SW480 (cell line): Measurements from ENCODE around the gene TCERG1L.

Experiments used
- DNase-seq: peaks from one replicate; pipeline ENCODE4 v3.0.0-alpha.2; 2016; ENCODE audit warnings: low spot score

Gene TCERG1L

GRCh38 chr10:131315344-131315743 is 3.8 kb upstream of the TCERG1L start:
- no peak for DNase-seq

DNA sequence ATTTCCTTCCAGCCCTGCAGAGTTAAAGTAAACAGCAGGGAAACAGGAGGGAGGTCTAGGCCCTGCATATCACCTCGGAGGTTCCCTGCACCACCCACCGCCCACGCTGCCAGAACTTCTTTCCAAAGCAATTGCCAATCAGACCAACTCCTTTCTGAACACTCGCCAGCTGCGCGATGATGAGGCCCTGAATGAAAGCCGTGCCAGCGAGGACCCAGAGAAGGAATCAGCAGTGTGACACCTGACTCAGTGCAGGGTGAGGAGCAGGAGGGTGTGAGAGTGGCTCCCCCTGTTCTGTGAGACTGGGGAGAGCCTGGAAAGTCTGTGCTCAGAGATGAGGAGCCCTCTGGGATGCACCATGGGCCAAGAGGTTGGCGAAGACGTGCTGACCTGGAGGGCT is 3.3 kb upstream of the TCERG1L start:
- no peak for DNase-seq

DNA sequence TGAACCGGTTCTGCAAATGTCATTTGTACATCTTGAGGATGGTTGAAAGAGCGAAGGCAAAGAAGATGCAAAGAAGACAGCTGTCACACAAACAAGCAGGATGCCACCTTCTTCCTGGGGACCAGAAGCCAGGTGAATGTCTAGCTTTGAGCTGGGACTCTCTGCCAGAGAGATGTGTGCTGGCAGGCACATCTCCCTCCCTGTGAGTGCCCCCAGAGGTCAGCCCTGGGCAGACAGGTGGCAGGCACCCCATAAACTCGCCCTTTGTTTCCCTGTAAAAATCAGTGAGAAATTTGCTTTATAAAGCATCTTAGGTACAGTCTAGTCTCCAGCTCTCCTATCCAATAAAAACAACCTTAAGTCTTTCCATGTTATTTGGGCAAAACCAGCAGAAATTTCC is 2.6 kb upstream of the TCERG1L start:
- DNase-seq: no peak

DNA sequence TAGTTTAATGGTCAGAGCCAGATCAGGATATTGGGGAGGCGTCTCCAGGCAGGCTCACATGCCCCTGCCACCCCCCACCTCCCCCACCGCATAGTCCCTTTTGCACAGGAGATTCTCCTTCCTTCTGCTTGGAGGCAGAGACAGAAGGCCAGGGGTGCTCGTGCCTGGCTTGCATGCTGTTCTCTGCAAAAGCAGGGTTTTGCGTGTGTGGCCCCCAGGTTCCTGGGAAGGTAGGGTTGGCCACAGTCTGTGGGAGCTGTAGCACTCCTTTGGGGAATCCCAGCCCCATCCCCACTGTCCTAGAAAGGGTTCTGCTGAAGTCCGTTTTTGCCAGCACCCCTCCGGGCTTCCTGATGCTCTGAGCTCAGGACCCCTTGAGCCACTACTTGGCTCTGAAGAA is 1.9 kb upstream of the TCERG1L start:
- no peak for DNase-seq

DNA sequence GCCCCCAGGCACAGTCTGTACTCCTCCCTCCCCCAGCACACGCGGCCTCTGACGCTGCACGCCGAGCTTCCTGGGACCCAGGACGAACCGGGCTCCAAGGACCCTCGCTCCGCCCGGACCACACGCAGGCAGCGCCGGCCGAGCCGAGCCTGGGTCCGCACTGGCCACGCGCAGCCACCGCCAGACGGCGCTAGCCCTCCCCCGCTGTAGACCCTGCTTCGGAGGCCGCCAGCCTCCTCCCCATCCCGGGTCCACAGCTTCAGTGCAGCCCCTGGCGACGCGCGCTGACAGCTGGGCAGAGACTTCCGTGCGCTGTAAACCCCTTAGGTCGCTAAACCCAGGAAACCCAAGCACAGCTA is 936 bp upstream of the TCERG1L start:
- DNase-seq: no peak

DNA sequence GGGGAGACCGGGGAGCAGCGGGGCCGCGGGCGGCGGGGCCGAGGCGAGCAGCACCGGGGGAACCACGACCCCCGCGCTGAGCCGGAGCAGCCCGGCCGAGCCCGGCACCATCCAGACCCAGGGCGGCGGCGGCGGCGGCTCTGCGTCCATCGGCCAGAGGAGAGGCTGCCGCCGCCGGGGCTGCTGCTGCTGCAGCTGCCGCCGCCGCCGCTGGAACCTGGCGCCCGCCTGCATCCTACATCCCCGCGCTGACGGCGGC is 190 bp downstream of the TCERG1L start:
- DNase-seq: no peak

- no peak for DNase-seq
Measured at GRCh38 chr10:131310551-131311401, 745 bp downstream of the TCERG1L start.

DNA sequence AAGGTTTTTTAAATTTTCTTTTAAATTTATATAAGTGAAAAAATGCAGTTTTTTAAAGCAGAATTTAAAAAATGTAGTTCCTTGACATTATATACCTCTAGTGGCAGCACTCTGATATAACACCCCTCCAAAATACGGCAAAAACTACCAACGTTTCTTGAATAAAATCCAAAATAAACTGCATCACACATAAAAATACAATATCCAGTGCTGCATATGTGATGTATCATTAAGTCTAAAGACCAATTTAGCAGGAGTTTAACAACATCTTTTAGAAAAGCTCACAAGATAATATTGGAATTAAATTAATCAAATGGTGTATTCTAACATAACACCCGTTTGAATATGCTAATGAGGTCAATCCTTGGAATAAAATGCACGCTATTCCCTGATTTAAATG is 1.4 kb downstream of the TCERG1L start:
- no peak for DNase-seq

GRCh38 chr10:131300508-131300907 is 11.0 kb downstream of the TCERG1L start:
- DNase-seq: no peak

- DNase-seq: no peak
Measured at GRCh38 chr10:131290781-131291180, 20.7 kb downstream of the TCERG1L start.

DNA sequence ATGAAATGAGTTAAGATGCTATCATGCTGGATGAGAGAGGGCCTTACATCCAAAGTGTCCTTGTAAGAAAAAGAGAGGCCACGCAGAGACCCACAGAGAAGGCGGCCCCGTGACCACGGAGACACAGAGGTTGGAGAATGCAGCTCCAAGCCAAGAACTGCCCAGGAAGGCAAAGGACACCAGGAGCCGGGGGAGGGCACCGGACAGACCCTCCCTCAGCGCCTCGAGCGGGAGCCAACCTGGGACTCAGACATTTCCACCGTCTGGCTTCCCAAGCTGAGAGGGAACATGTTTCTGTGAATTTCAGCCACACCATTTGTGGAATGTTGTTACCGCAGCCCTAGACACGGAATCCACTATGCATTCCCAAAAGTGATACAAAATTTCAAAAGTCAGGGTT is 22.9 kb downstream of the TCERG1L start:
- no peak for DNase-seq

- no peak for DNase-seq
Measured at GRCh38 chr10:131282961-131283360, 28.6 kb downstream of the TCERG1L start.

GRCh38 chr10:131280101-131280500 is 31.4 kb downstream of the TCERG1L start:
- no peak for DNase-seq

GRCh38 chr10:131279516-131279915 is 32.0 kb downstream of the TCERG1L start:
- no peak for DNase-seq

DNA sequence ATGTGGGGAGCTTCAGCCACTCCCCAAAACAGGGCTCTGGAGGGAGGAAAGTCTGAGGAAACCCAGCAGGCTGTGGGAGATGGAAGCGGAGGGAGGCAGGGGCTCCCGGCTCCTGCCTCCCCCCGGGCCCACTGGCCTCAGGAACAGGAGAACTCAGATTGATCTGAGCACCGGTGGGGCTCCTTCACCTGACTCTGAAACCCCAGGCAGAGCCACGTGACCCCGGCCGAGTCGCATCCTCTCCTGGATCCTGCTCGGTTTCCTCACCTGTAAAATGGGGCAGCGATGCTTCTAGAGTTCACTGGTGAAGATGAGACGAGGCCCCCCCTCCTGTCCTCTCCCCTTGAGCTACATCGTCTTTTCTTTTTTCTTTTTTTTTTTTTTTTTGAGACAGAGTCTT is 33.6 kb downstream of the TCERG1L start:
- no peak for DNase-seq

DNA sequence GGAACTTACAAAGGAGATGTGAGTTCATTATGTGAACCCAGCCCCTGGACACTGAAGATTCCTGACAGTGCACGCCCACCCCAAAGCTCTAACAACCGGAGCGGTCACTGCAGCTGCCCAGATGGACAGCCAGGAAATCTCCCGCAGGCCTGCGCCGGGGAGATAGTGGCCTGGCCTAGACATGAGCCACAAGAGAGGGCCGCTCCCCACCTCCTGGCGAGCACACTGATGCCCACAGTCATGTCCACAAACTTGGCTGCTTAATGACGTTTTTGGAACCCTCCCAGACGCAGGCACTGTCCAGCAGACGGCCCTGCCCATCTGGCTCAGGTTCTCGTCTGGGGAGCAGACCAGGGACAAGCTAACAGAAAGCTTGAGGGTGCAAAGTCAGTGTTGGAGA is 34.2 kb downstream of the TCERG1L start:
- no peak for DNase-seq

- DNase-seq: no peak
Measured at GRCh38 chr10:131275691-131276090, 35.8 kb downstream of the TCERG1L start.

DNA sequence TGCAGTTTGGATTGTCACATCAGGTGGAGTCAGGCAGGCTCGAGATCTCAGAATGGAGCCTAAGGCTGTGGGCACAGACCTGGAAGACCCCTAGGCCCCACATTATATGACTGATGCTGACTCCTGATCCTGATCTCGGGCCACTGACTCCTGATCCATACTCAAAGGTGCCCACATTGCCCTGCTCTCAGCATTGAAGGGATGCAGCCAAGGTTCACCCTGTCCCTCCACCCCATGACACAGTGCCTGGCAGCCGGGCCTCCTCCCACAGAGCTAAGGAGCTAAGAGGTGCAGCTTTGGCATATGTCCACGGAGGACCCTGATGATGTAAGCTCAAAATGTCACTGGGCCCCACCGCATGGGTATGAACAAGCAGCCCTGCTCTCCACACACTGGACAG is 36.6 kb downstream of the TCERG1L start:
- DNase-seq: no peak

GRCh38 chr10:131274133-131274880 is 37.2 kb downstream of the TCERG1L start:
- DNase-seq: no peak

GRCh38 chr10:131273476-131273875 is 38.0 kb downstream of the TCERG1L start:
- no peak for DNase-seq

- no peak for DNase-seq
Measured at GRCh38 chr10:131272897-131273451, 38.5 kb downstream of the TCERG1L start.

DNA sequence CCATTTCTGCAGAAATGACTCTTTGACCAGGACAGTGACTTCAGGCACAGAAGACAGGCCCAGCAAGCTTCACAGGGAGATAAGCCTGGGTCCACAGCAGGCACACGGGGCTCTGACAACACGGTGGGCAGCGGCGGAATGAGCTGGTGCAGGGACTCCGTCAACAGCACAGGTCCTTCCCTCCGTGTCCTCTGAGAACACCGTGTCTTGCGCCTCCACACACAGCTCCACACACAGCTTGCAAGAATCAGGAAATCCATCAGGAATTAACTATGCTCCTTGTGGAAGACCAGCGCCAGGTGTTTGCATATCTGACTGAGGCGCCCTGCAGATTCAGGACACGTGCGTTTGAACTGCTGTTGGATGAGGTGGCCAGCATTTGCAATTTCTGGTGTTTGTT is 39.6 kb downstream of the TCERG1L start:
- no peak for DNase-seq

- no peak for DNase-seq
Measured at GRCh38 chr10:131271195-131271880, 40.2 kb downstream of the TCERG1L start.
